Measurements from ENCODE around the gene CENPW. TPM values are rescaled to one million over a fixed set of nuclear protein-coding genes. Genes with fewer than 3 reads are reported as not detected.

The CENPW gene
- total RNA-seq, 1 donor from 2014 or later: 71.0 TPM

GRCh38 chr6:126380072-126380583, 40.2 kb downstream of the CENPW start:
- Mint-ChIP-seq H3K4me1 (no peaks in the 10 kb centered on the region), H3K27me3 (ENCODE audit: low read depth) (no peaks in the 10 kb centered on the region)
- no peak for DNase-seq (ENCODE audit: low read depth, low spot score)

DNA sequence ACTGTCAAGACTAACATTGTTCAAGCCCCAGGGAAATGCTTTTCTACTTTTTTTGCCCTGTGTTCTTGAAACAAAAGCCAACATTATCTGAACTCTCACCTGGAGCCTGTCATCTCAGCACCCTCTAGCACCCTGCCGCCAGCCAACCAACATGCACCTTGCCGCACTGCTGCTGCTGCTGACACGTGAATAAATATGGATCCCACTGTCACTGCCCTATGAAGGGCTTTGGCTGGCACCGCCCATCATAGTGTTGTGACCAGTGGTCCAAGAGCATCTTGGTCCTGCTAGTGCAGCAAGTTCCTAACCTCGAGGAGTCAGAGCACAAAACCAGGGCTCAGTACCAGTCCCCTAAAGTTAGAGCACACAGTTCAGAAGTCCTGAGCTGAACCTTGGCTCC, 41.6 kb downstream of the CENPW start:
- Mint-ChIP-seq H3K36me3 (ENCODE audit: low read depth) (peaks cover 28% of the 10 kb centered on the region), H3K9me3 (peaks cover 35% of the 10 kb centered on the region), H3K27ac (ENCODE audit: unreplicated experiment) (no peak overlapping the region), H3K4me3 (no peak overlapping the region), H3K4me1 (no peaks in the 10 kb centered on the region), H3K27me3 (ENCODE audit: low read depth) (no peaks in the 10 kb centered on the region)
- TF ChIP-seq, protein P1, sequence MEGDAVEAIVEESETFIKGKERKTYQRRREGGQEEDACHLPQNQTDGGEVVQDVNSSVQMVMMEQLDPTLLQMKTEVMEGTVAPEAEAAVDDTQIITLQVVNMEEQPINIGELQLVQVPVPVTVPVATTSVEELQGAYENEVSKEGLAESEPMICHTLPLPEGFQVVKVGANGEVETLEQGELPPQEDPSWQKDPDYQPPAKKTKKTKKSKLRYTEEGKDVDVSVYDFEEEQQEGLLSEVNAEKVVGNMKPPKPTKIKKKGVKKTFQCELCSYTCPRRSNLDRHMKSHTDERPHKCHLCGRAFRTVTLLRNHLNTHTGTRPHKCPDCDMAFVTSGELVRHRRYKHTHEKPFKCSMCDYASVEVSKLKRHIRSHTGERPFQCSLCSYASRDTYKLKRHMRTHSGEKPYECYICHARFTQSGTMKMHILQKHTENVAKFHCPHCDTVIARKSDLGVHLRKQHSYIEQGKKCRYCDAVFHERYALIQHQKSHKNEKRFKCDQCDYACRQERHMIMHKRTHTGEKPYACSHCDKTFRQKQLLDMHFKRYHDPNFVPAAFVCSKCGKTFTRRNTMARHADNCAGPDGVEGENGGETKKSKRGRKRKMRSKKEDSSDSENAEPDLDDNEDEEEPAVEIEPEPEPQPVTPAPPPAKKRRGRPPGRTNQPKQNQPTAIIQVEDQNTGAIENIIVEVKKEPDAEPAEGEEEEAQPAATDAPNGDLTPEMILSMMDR (conservative IDR thresholded peaks at IDR 0.05): no peak
- DNase-seq (ENCODE audit: low read depth, low spot score): no peak

More at GRCh38 chr6:126380072-126380583, 40.2 kb downstream of the CENPW start:
- Mint-ChIP-seq H3K4me3 (no peak overlapping the region), H3K9me3 (peaks cover 33% of the 10 kb centered on the region), H3K36me3 (ENCODE audit: low read depth) (peaks cover 28% of the 10 kb centered on the region), H3K27ac (ENCODE audit: unreplicated experiment) (peak overlapping the region; percentile 36)
- TF ChIP-seq, protein P1 (conservative IDR thresholded peaks at IDR 0.05): no peak

DNA sequence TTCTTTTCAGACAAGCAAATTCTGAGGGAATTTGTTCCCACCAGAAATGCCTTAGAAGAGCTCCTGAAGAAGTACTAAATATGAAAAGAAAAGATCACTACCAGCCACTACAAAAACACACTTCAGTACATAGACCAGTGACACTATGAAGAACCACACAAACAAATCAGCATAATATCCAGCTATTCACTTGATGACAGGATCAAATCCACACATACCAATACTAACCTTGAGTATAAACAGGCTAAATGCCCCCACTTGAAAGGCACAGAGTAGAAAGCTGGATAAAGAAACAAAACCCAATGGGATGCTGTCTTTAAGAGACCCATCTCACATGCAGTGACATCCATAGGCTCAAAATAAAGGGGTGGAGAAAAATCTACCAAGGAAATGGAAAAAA, 43.3 kb downstream of the CENPW start:
- H3K36me3 Mint-ChIP-seq (ENCODE audit: low read depth): peaks cover 28% of the 10 kb centered on the region
- no peaks in the 10 kb centered on the region for H3K4me1 Mint-ChIP-seq
- H3K27me3 Mint-ChIP-seq (ENCODE audit: low read depth): no peaks in the 10 kb centered on the region
- DNase-seq (ENCODE audit: low read depth, low spot score): no peak
- no peak overlapping the region for H3K4me3 Mint-ChIP-seq
- no peak overlapping the region for H3K27ac Mint-ChIP-seq (ENCODE audit: unreplicated experiment)
- peaks cover 35% of the 10 kb centered on the region for H3K9me3 Mint-ChIP-seq
- TF ChIP-seq, protein P1 (conservative IDR thresholded peaks at IDR 0.05): no peak

DNA sequence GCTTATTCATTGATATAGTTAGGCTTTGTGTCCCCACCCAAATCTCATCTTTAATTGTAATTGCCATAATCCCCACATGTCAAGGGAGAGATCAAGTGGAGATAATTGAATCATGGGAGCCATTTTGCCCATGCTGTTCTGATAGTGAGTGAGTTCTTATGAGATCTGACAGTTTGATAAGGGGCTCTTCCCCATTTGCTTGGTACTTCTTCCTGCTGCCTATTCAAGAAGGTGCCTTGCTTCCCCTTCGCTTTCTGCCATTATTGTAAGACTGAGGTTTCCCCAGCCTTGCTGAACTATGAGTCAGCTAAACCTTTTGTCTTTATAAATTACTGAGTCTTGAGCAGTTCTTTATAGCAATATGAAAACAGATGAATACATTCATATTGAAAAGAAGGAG, 45.6 kb downstream of the CENPW start:
- Mint-ChIP-seq H3K9me3 (peaks cover 35% of the 10 kb centered on the region), H3K27me3 (ENCODE audit: low read depth) (no peaks in the 10 kb centered on the region), H3K4me1 (no peaks in the 10 kb centered on the region), H3K27ac (ENCODE audit: unreplicated experiment) (no peak overlapping the region), H3K36me3 (ENCODE audit: low read depth) (peaks cover 28% of the 10 kb centered on the region), H3K4me3 (no peak overlapping the region)
- TF ChIP-seq, protein P1 (conservative IDR thresholded peaks at IDR 0.05): no peak
- DNase-seq (ENCODE audit: low read depth, low spot score): no peak

GRCh38 chr6:126388104-126388598, 48.2 kb downstream of the CENPW start:
- no peak for DNase-seq (ENCODE audit: low read depth, low spot score)

More at GRCh38 chr6:126388104-126388598, 48.2 kb downstream of the CENPW start:
- TF ChIP-seq, protein P1 (conservative IDR thresholded peaks at IDR 0.05): no peak
- no peak overlapping the region for H3K4me3 Mint-ChIP-seq
- no peak overlapping the region for H3K27ac Mint-ChIP-seq (ENCODE audit: unreplicated experiment)
- H3K36me3 Mint-ChIP-seq (ENCODE audit: low read depth): peaks cover 12% of the 10 kb centered on the region
- H3K27me3 Mint-ChIP-seq (ENCODE audit: low read depth): no peaks in the 10 kb centered on the region
- peaks cover 22% of the 10 kb centered on the region for H3K9me3 Mint-ChIP-seq
- no peaks in the 10 kb centered on the region for H3K4me1 Mint-ChIP-seq

Measured in neural crest cell (in vitro differentiated cells).